ENCODE results near the gene GPR15LG.

GRCh38 chr10:84178160-84178609 is 4.6 kb downstream of the GPR15LG start:
- TF ChIP-seq CTCF (IDR thresholded peaks at IDR 0.05) = no peak
- TF ChIP-seq POLR2AphosphoS5 (IDR thresholded peaks at IDR 0.05) = no peak
